Sigmoid colon (tissue), 7 donors: ENCODE data around the gene PER2. TPM values are rescaled to one million over a fixed set of nuclear protein-coding genes. Genes with fewer than 3 reads are reported as not detected.

Source experiments
- DNase-seq: peaks from one replicate; pipeline ENCODE4 v3.0.0-alpha.2; 2019
- H3K27ac ChIP-seq, 4 donors: fragments of 200-600 bp; sonication (generic); one replicate each; pipeline ENCODE4 v1.5.1; 2016 to 2019; ENCODE audit warnings: mild to moderate bottlenecking in 1 of 4
- H3K27me3 ChIP-seq, 3 donors: fragments of 200-600 bp; sonication (generic); one replicate each; pipeline ENCODE4 v1.5.1; 2019; ENCODE audit warnings: mild to moderate bottlenecking in 1 of 3
- H3K36me3 ChIP-seq, 4 donors: fragments of 200-600 bp; sonication (generic); one replicate each; pipeline ENCODE4 v1.5.1; 2016 to 2019
- H3K4me1 ChIP-seq, 4 donors: fragments of 200-600 bp; sonication (generic); one replicate each; pipeline ENCODE4 v1.5.1; 2017 to 2019
- H3K4me3 ChIP-seq, 4 donors: fragments of 200-600 bp; sonication (generic); one replicate each; pipeline ENCODE4 v1.5.1; 2017 to 2019; ENCODE audit warnings: mild to moderate bottlenecking in 2 of 4, moderate library complexity in 1 of 4
- H3K9me3 ChIP-seq, 4 donors: fragments of 200-600 bp in 3 of 4; sonication (generic) in 3 of 4; one replicate each; pipeline versions ENCODE4 v1.5.1 to v1.6.1; 2013 to 2019
- EP300 ChIP-seq, 4 donors: sonication (generic); formaldehyde crosslinking; IDR thresholded peaks; one replicate each; pipeline ENCODE4 v1.6.1; 2017; ENCODE audit warnings: antibody characterized with exemption in 4 of 4
- POLR2A ChIP-seq, 2 donors: fragments of 450-650 bp; IDR thresholded peaks; one replicate each; pipeline ENCODE4 v1.6.1; 2016; ENCODE audit warnings: antibody characterized with exemption in 2 of 2, mild to moderate bottlenecking in 2 of 2, moderate library complexity in 2 of 2
- POLR2AphosphoS5 ChIP-seq, 4 donors: sonication (generic); formaldehyde crosslinking; IDR thresholded peaks; one replicate each; pipeline ENCODE4 v1.6.1; 2017; ENCODE audit warnings: antibody characterized with exemption in 4 of 4
- WGBS, 2 donors: extraction: QIAGEN DNeasy Blood & Tissue Kit; methylation state at CpG; one replicate each; pipeline ENCODE4 v1.1.7; 2013; 5-methylcytosine and 5-hydroxymethylcytosine counted together
- intact Hi-C: fragments of 100-400 bp; cut with DNase I; formaldehyde crosslinking; loops from one replicate; pipeline ENCODE4 v1.15.1; 2023
- polyA plus RNA-seq, 3 donors: library from polyadenylated mRNA; stranded (reverse); fragments of 200-250 nt; gene quantifications; one replicate each; pipeline ENCODE4 v1.2.3, GENCODE V29; 2013
- total RNA-seq, 4 donors: library from RNA; depleted of rRNA; stranded (reverse); fragments of >200 nt; gene quantifications; one replicate each; pipeline ENCODE4 v1.1.0, GENCODE V29; 2016
- TF ChIP-seq, protein P1 (sequence below), 4 experiments: fragments of 450-650 bp in 3 of 4; fragments of 200-600 bp in 1 of 4; IDR thresholded peaks; one replicate each; pipeline ENCODE4 v1.5.1; 2016 to 2019; ENCODE audit warnings: antibody characterized with exemption in 4 of 4, mild to moderate bottlenecking in 3 of 4, moderate library complexity in 2 of 4
- donor health status: healthy with polysubstance abuse.
- donor health status: Bipolar disorder and iron deficiency.
- donor health status: healthy.

Gene PER2
- total and polyA plus RNA-seq, 7 donors: 3.7 to 11.8 (median 7.7) TPM

GRCh38 chr2:238255151-238255551 is 33.3 kb downstream of the PER2 start:
- H3K4me3 ChIP-seq: no peak overlapping the region
- H3K9me3 ChIP-seq: no peaks in the 10 kb centered on the region
- 91 to 94% methylated on average over 6 of the region's 6 CpGs for WGBS, 2 donors
- intact Hi-C loops: no loop called here
- H3K36me3 ChIP-seq: peaks cover 38 to 99% (median 57%) of the 10 kb centered on the region in 4 donors
- no peak overlapping the region for H3K27ac ChIP-seq
- TF ChIP-seq POLR2AphosphoS5 (IDR thresholded peaks at IDR 0.05) (no peak), POLR2A (IDR thresholded peaks at IDR 0.05) (no peak), EP300 (IDR thresholded peaks at IDR 0.05) (no peak)
- TF ChIP-seq, protein P1, sequence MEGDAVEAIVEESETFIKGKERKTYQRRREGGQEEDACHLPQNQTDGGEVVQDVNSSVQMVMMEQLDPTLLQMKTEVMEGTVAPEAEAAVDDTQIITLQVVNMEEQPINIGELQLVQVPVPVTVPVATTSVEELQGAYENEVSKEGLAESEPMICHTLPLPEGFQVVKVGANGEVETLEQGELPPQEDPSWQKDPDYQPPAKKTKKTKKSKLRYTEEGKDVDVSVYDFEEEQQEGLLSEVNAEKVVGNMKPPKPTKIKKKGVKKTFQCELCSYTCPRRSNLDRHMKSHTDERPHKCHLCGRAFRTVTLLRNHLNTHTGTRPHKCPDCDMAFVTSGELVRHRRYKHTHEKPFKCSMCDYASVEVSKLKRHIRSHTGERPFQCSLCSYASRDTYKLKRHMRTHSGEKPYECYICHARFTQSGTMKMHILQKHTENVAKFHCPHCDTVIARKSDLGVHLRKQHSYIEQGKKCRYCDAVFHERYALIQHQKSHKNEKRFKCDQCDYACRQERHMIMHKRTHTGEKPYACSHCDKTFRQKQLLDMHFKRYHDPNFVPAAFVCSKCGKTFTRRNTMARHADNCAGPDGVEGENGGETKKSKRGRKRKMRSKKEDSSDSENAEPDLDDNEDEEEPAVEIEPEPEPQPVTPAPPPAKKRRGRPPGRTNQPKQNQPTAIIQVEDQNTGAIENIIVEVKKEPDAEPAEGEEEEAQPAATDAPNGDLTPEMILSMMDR (IDR thresholded peaks at IDR 0.05): no peak
- DNase-seq: no peak
- H3K27me3 ChIP-seq: no peaks in the 10 kb centered on the region
- no peaks in the 10 kb centered on the region for H3K4me1 ChIP-seq

- TF ChIP-seq POLR2AphosphoS5 (IDR thresholded peaks at IDR 0.05) (no peak), EP300 (IDR thresholded peaks at IDR 0.05) (no peak)
- TF ChIP-seq, protein P1 (IDR thresholded peaks at IDR 0.05): no peak
These were observed 34.2 kb downstream of the PER2 start for GRCh38 chr2:238254095-238254723.

GRCh38 chr2:238252766-238253630 is 35.4 kb downstream of the PER2 start:
- no peak for DNase-seq
- no peaks in the 10 kb centered on the region for H3K27me3 ChIP-seq
- H3K27ac ChIP-seq: no peak overlapping the region
- H3K4me3 ChIP-seq: no peak overlapping the region
- TF ChIP-seq POLR2A (IDR thresholded peaks at IDR 0.05): no peak
- no peak for TF ChIP-seq POLR2AphosphoS5 (IDR thresholded peaks at IDR 0.05)
- no peak for TF ChIP-seq EP300 (IDR thresholded peaks at IDR 0.05)
- TF ChIP-seq, protein P1 (IDR thresholded peaks at IDR 0.05): no peak
- WGBS, 2 donors: 95 to 96% methylated on average over 35 of the region's 35 CpGs
- H3K9me3 ChIP-seq: no peaks in the 10 kb centered on the region
- peaks cover 28 to 91% (median 46%) of the 10 kb centered on the region in 4 donors for H3K36me3 ChIP-seq
- H3K4me1 ChIP-seq: no peaks in the 10 kb centered on the region
- intact Hi-C loops: no loop called here

More at GRCh38 chr2:238254095-238254723, 34.2 kb downstream of the PER2 start:
- intact Hi-C loops: no loop called here
- H3K4me3 ChIP-seq: no peak overlapping the region
- 82 to 84% methylated on average over 4 of the region's 4 CpGs for WGBS, 2 donors
- H3K27me3 ChIP-seq: no peaks in the 10 kb centered on the region
- DNase-seq: no peak
- H3K4me1 ChIP-seq: no peaks in the 10 kb centered on the region
- no peak overlapping the region for H3K27ac ChIP-seq
- H3K36me3 ChIP-seq: peaks cover 33 to 98% (median 55%) of the 10 kb centered on the region in 4 donors
- no peaks in the 10 kb centered on the region for H3K9me3 ChIP-seq

GRCh38 chr2:238251986-238252385 is 36.4 kb downstream of the PER2 start:
- H3K36me3 ChIP-seq: peaks cover 24 to 91% (median 42%) of the 10 kb centered on the region in 4 donors
- H3K9me3 ChIP-seq: no peaks in the 10 kb centered on the region
- no peak for DNase-seq
- intact Hi-C loops: no loop called here
- H3K4me1 ChIP-seq: no peaks in the 10 kb centered on the region
- TF ChIP-seq, protein P1 (IDR thresholded peaks at IDR 0.05): no peak
- no peak overlapping the region for H3K4me3 ChIP-seq
- WGBS, 2 donors: 93% methylated on average over 11 of the region's 11 CpGs
- no peaks in the 10 kb centered on the region for H3K27me3 ChIP-seq
- H3K27ac ChIP-seq: no peak overlapping the region
